Fibroblast of peridontal ligament (primary cell): ENCODE results near the gene MAP3K20.
"Not testable (repeated sequence)": the region's sequence is repeated elsewhere in the genome, so short reads cannot be mapped to it uniquely, and the experiment has no call there.

Source experiments
- DNase-seq: peaks from one replicate; pipeline ENCODE4 v3.0.0-alpha.2; 2010; ENCODE audit errors: extremely low read depth

The MAP3K20 gene

GRCh38 chr2:173196638-173197037, 121.0 kb downstream of the MAP3K20 start:
- DNase-seq = no peak

- no peak for DNase-seq
Measured at GRCh38 chr2:173198327-173198726, 122.7 kb downstream of the MAP3K20 start.

GRCh38 chr2:173199294-173199693, 123.6 kb downstream of the MAP3K20 start:
- DNase-seq = peak; percentile 70

- no peak for DNase-seq
Measured at GRCh38 chr2:173202570-173202969, 126.9 kb downstream of the MAP3K20 start.

- DNase-seq = peak; percentile 51
Measured at GRCh38 chr2:173204316-173204715, 128.7 kb downstream of the MAP3K20 start.

GRCh38 chr2:173205375-173205774, 129.7 kb downstream of the MAP3K20 start:
- peak; percentile 97 for DNase-seq

- not testable (repeated sequence) for DNase-seq
Measured at GRCh38 chr2:173207124-173207523, 131.5 kb downstream of the MAP3K20 start.

GRCh38 chr2:173210270-173211196, 134.9 kb downstream of the MAP3K20 start:
- peak; percentile 99 for DNase-seq

- no peak for DNase-seq
Measured at GRCh38 chr2:173213181-173213580, 137.5 kb downstream of the MAP3K20 start.

GRCh38 chr2:173214213-173214612, 138.6 kb downstream of the MAP3K20 start:
- DNase-seq = peak; percentile 58

GRCh38 chr2:173215316-173215715, 139.7 kb downstream of the MAP3K20 start:
- DNase-seq = no peak

- no peak for DNase-seq
Measured at GRCh38 chr2:173216051-173216450, 140.4 kb downstream of the MAP3K20 start.

- DNase-seq = no peak
Measured at GRCh38 chr2:173216668-173217067, 141.0 kb downstream of the MAP3K20 start.

- DNase-seq = no peak
Measured at GRCh38 chr2:173217116-173217840, 141.6 kb downstream of the MAP3K20 start.

- DNase-seq = peak; percentile 44
Measured at GRCh38 chr2:173218326-173219056, 142.8 kb downstream of the MAP3K20 start.

GRCh38 chr2:173221132-173221695, 145.6 kb downstream of the MAP3K20 start:
- DNase-seq = no peak

- DNase-seq = no peak
Measured at GRCh38 chr2:173221937-173222594, 146.4 kb downstream of the MAP3K20 start.

- DNase-seq = no peak
Measured at GRCh38 chr2:173223871-173224270, 148.2 kb downstream of the MAP3K20 start.

- no peak for DNase-seq
Measured at GRCh38 chr2:173226899-173227698, 151.5 kb downstream of the MAP3K20 start.

GRCh38 chr2:173229086-173229485, 153.4 kb downstream of the MAP3K20 start:
- DNase-seq = no peak
